ENCODE measurements around the gene SYK. TPM values are rescaled to one million over a fixed set of nuclear protein-coding genes. Genes with fewer than 3 reads are reported as not detected.

SYK gene
- total RNA-seq, 1 donor: not detected

GRCh38 chr9:90914868-90915483 is 113.4 kb downstream of the SYK start:
- peak; percentile 73 for DNase-seq (ENCODE audit: low read depth)
- peak; percentile 90 for TF ChIP-seq CTCF (IDR thresholded peaks at IDR 0.05; ENCODE audit: insufficient read depth, low read depth, low read length)
- H3K4me3 ChIP-seq (ENCODE audit: low read depth, low read length): no peak overlapping the region

GRCh38 chr9:90915693-90916092 is 114.1 kb downstream of the SYK start:
- H3K4me3 ChIP-seq (ENCODE audit: low read depth, low read length): no peak overlapping the region
- peak; percentile 32 for TF ChIP-seq CTCF (IDR thresholded peaks at IDR 0.05; ENCODE audit: insufficient read depth, low read depth, low read length)
- peak; percentile 20 for DNase-seq (ENCODE audit: low read depth)

GRCh38 chr9:90916147-90916734 is 114.6 kb downstream of the SYK start:
- no peak for TF ChIP-seq CTCF (IDR thresholded peaks at IDR 0.05; ENCODE audit: insufficient read depth, low read depth, low read length)
- DNase-seq (ENCODE audit: low read depth): no peak
- H3K4me3 ChIP-seq (ENCODE audit: low read depth, low read length): no peak overlapping the region

GRCh38 chr9:90919883-90920282 is 118.3 kb downstream of the SYK start:
- no peak overlapping the region for H3K4me3 ChIP-seq (ENCODE audit: low read depth, low read length)
- no peak for TF ChIP-seq CTCF (IDR thresholded peaks at IDR 0.05; ENCODE audit: insufficient read depth, low read depth, low read length)
- no peak for DNase-seq (ENCODE audit: low read depth)

GRCh38 chr9:90921104-90921503 is 119.5 kb downstream of the SYK start:
- H3K4me3 ChIP-seq (ENCODE audit: low read depth, low read length): no peak overlapping the region
- no peak for TF ChIP-seq CTCF (IDR thresholded peaks at IDR 0.05; ENCODE audit: insufficient read depth, low read depth, low read length)
- no peak for DNase-seq (ENCODE audit: low read depth)

GRCh38 chr9:90921969-90922368 is 120.3 kb downstream of the SYK start:
- no peak overlapping the region for H3K4me3 ChIP-seq (ENCODE audit: low read depth, low read length)
- no peak for DNase-seq (ENCODE audit: low read depth)
- no peak for TF ChIP-seq CTCF (IDR thresholded peaks at IDR 0.05; ENCODE audit: insufficient read depth, low read depth, low read length)

All from fibroblast of villous mesenchyme (primary cell).